ENCODE data around the gene KRTAP19-3. TPM values are rescaled to one million over a fixed set of nuclear protein-coding genes. Genes with fewer than 3 reads are reported as not detected.

Gene KRTAP19-3
- total RNA-seq (2016; rRNA removed; fragmentation: Illumina TruSeq; extraction: Trizol) (not detected in 2 replicates), polyA plus RNA-seq (2011; rRNA removed) (not detected in 2 replicates), polyA minus RNA-seq (2011; rRNA and poly(A)+ RNA removed; ENCODE audit: low replicate concordance) (not detected in 2 replicates), Bru-seq, nascent RNA (not detected), BruChase-seq, experiment 1, labeled RNA remaining after a 6-hour chase (not detected), BruChase-seq, experiment 2, labeled RNA remaining after a 2-hour chase (not detected)
- total RNA-seq (2016; cell fraction: cytosol; rRNA removed; fragmentation: Illumina TruSeq; extraction: Trizol; ENCODE audit: low read depth), result not detected in 2 replicates
- not detected in 2 replicates for total RNA-seq (2016; cell fraction: insoluble cytoplasmic fraction; rRNA removed; fragmentation: Illumina TruSeq; extraction: Trizol)
- total RNA-seq (2016; cell fraction: membrane; rRNA removed; fragmentation: Illumina TruSeq; extraction: Trizol), result not detected in 2 replicates
- total RNA-seq (2016; cell fraction: nucleus; rRNA removed; fragmentation: Illumina TruSeq; extraction: Trizol), result not detected in 2 replicates
- polyA plus RNA-seq (2011; cell fraction: cytosol; rRNA removed), result not detected in 2 replicates
- not detected in 2 replicates for polyA plus RNA-seq (2011; cell fraction: nucleus; rRNA removed)
- polyA plus RNA-seq (2012), result not detected in 2 replicates
- not detected in 2 replicates for polyA plus RNA-seq (2016; cell fraction: cytosol; fragmentation: Illumina TruSeq; extraction: Trizol; ENCODE audit: low read depth)
- not detected in 2 replicates for polyA plus RNA-seq (2016; cell fraction: insoluble cytoplasmic fraction; fragmentation: Illumina TruSeq; extraction: Trizol; ENCODE audit: low read depth)
- polyA plus RNA-seq (2016; cell fraction: membrane; fragmentation: Illumina TruSeq; extraction: Trizol; ENCODE audit: low read depth), result not detected in 2 replicates
- polyA plus RNA-seq (2016; cell fraction: nucleus; fragmentation: Illumina TruSeq; extraction: Trizol; ENCODE audit: insufficient read depth, low read depth), result not detected in 2 replicates
- not detected in 2 replicates for polyA minus RNA-seq (2011; cell fraction: cytosol; rRNA and poly(A)+ RNA removed)
- not detected in 2 replicates for polyA minus RNA-seq (2011; cell fraction: nucleus; rRNA and poly(A)+ RNA removed)
- long read RNA-seq, experiment 1, result 0 reads
- long read RNA-seq, experiment 2, result 0 reads

GRCh38 chr21:30491963-30492428 is at the start of gene KRTAP19-3:
TSS of gene KRTAP19-3 (minus strand) at chr21:30492013. CDS start at chr21:30491957, 56 bp downstream.
- POLR2A ChIA-PET, result no interaction called here
- DNase-seq (ENCODE audit: low spot score), result no peak
- BruUV-seq (replicated peaks), result no TSS peak

GRCh38 chr21:30518876-30519275 is 27.1 kb upstream of the KRTAP19-3 start:
- DNase-seq (ENCODE audit: low spot score) (no peak), FAIRE-seq (no peak), ATAC-seq (no peak)
- Histone ChIP-seq H3K4me1 (ENCODE audit: insufficient read depth, low read length) (no peaks in the 10 kb centered on the region), H3K36me3 (replicated peaks in 1 of 2; ENCODE audit: control insufficient read depth in 1 of 2, insufficient read depth in 2 of 2, low read length in 2 of 2) (no peaks in the 10 kb centered on the region), H3K4me2 (ENCODE audit: low read depth, low read length) (no peak overlapping the region), H3K27me3 (ENCODE audit: control insufficient read depth in 1 of 2, insufficient read depth in 2 of 2, low read length in 2 of 2) (no peaks in the 10 kb centered on the region), H3K9me3 (ENCODE audit: low read length) (peaks cover 95% of the 10 kb centered on the region), H4K20me1 (ENCODE audit: insufficient read depth, low read length) (no peaks in the 10 kb centered on the region), H3K4me3 (replicated peaks in 1 of 3; ENCODE audit: insufficient read depth in 1 of 3, low read depth in 2 of 3, low read length in 3 of 3) (no peak overlapping the region), H2AFZ (ENCODE audit: low read length) (no peak overlapping the region), H3K79me2 (ENCODE audit: insufficient read depth, low read length) (no peaks in the 10 kb centered on the region), H3K9ac (ENCODE audit: insufficient read depth, low read depth, low read length) (no peak overlapping the region), H3K27ac (ENCODE audit: extremely low read length, insufficient read depth, low read length) (no peak overlapping the region)
- intact Hi-C loops (cut with micrococcal nuclease; ENCODE audit: unreplicated experiment), result no loop called here
- WGBS (ENCODE audit: low lambda C conversion rate), result 86% methylated on average over 1 of the region's 1 CpG
- ChIA-PET CTCF (ENCODE audit: low intra/inter-chr PET ratio, low total read pairs) (no interaction called here), POLR2A (no interaction called here)
- in situ Hi-C loops (cut with HindIII; ENCODE audit: extremely low pct_ligation_motif_present, low pct_unique_long_range_greater_than_20kb), result no loop called here
- BruUV-seq (replicated peaks), result no TSS peak
- TF ChIP-seq FOSL1 (CRISPR knock-in tag; IDR thresholded peaks at IDR 0.05; ENCODE audit: borderline replicate concordance), result no peak
- no peak for TF ChIP-seq HNF4A (CRISPR knock-in tag; IDR thresholded peaks at IDR 0.05)
- no peak for TF ChIP-seq YEATS4 (CRISPR knock-in tag; IDR thresholded peaks at IDR 0.05; ENCODE audit: borderline replicate concordance)
- no peak for TF ChIP-seq KLF6 (CRISPR knock-in tag; IDR thresholded peaks at IDR 0.05)
- TF ChIP-seq CEBPZ (IDR thresholded peaks at IDR 0.05; ENCODE audit: low read length), result no peak
- TF ChIP-seq FOXJ3 (CRISPR knock-in tag; IDR thresholded peaks at IDR 0.05; ENCODE audit: borderline replicate concordance), result no peak

More at GRCh38 chr21:30491963-30492428, at the start of gene KRTAP19-3:
- 24% methylated on average over 2 of the region's 2 CpGs for WGBS (ENCODE audit: low lambda C conversion rate)
- in situ Hi-C loops (cut with HindIII; ENCODE audit: extremely low pct_ligation_motif_present, low pct_unique_long_range_greater_than_20kb), result no loop called here
- no peaks in the 10 kb centered on the region for H3K79me2 ChIP-seq (ENCODE audit: insufficient read depth, low read length)
- FAIRE-seq (no peak), ATAC-seq (no peak)
- H3K36me3 ChIP-seq (replicated peaks in 1 of 2; ENCODE audit: control insufficient read depth in 1 of 2, insufficient read depth in 2 of 2, low read length in 2 of 2), result no peaks in the 10 kb centered on the region
- H3K9me3 ChIP-seq (ENCODE audit: low read length), result peaks cover 74% of the 10 kb centered on the region
- TF ChIP-seq ZNF839 (CRISPR knock-in tag; IDR thresholded peaks at IDR 0.05; ENCODE audit: borderline replicate concordance) (no peak), CEBPB (IDR thresholded peaks at IDR 0.05; ENCODE audit: borderline replicate concordance, low read depth, low read length) (peak; percentile 22; the same call in 1 of the 2 replicates), GATA4 (IDR thresholded peaks at IDR 0.05; ENCODE audit: borderline replicate concordance, low read depth) (no peak), ZNF670 (CRISPR knock-in tag; IDR thresholded peaks at IDR 0.05; ENCODE audit: borderline replicate concordance) (no peak)
- CTCF ChIA-PET (ENCODE audit: low intra/inter-chr PET ratio, low total read pairs), result no interaction called here
- H3K9ac ChIP-seq (ENCODE audit: insufficient read depth, low read depth, low read length), result no peak within 1 kb of the TSS
- H3K4me1 ChIP-seq (ENCODE audit: insufficient read depth, low read length), result no peaks in the 10 kb centered on the region
- intact Hi-C loops (cut with micrococcal nuclease; ENCODE audit: unreplicated experiment), result no loop called here
- H3K4me3 ChIP-seq (replicated peaks in 1 of 3; ENCODE audit: insufficient read depth in 1 of 3, low read depth in 2 of 3, low read length in 3 of 3), result no peak within 1 kb of the TSS
- H3K27ac ChIP-seq (ENCODE audit: extremely low read length, insufficient read depth, low read length), result no peak within 1 kb of the TSS
- no peak within 1 kb of the TSS for H3K4me2 ChIP-seq (ENCODE audit: low read depth, low read length)
- no peak within 1 kb of the TSS for H2AFZ ChIP-seq (ENCODE audit: low read length)
- H4K20me1 ChIP-seq (ENCODE audit: insufficient read depth, low read length), result no peaks in the 10 kb centered on the region
- no peaks in the 10 kb centered on the region for H3K27me3 ChIP-seq (ENCODE audit: control insufficient read depth in 1 of 2, insufficient read depth in 2 of 2, low read length in 2 of 2)
